ENCODE results near the gene SPACA6. TPM values are rescaled to one million over a fixed set of nuclear protein-coding genes. Genes with fewer than 3 reads are reported as not detected.
A peak's percentile ranks its signal among the peaks of the same experiment; 100 is the strongest.

Gene SPACA6
- total RNA-seq, 1 experiment from 2014 or later: 18.9 TPM

DNA sequence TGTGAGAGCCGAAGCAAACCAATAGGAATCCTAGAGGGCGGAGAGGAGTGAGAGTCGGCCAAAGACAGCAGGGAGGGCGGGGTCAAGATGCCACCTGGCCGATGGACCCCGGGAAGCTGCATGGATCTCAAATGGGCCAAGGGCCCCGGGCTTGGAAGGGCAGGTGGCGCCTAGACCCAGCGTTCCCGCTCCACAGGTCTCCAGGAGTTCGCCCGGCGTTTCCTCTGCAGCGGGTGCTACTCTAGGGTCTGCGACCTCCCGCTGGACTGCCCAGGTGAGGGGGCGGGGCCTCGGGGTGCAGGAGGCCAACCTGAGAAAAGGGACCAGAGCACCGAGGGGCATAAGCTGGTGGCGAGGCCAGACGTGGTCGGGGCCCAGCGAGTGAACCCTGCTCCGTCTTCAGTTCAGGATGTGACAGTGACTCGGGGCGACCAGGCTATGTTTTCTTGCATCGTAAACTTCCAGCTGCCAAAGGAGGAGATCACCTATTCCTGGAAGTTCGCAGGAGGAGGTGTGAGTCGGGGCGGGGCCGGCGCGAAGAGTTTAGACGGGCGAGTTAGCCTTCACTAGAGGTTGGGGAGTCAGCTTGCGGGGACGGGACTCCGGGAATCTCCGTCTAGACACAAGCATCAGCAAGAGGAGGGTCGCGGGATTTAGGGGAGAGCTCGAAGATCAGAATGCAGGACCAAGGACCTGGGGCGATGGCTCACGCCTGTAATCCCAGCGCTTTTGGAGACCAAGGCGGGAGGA, 9.9 kb downstream of the SPACA6 start:
- WGBS (ENCODE audit: extremely low coverage, insufficient read length, low lambda C conversion rate): no CpG with 5 or more reads among the region's 46 CpGs
- Histone ChIP-seq H4K20me1 (ENCODE audit: control insufficient read depth, insufficient read depth, insufficient read length) (no peaks in the 10 kb centered on the region), H3K79me1 (ENCODE audit: insufficient read depth, low read depth, low read length, poor library complexity, severe bottlenecking) (no peaks in the 10 kb centered on the region), H4K8ac (replicated peaks; ENCODE audit: insufficient read length, low read depth, low read length) (no peak overlapping the region), H3K27me3 (ENCODE audit: insufficient read depth, low read length) (no peaks in the 10 kb centered on the region), H4K5ac (ENCODE audit: insufficient read length, low read depth, low read length) (no peak overlapping the region), H2BK15ac (ENCODE audit: low read depth, low read length) (no peak overlapping the region), H3K4me2 (ENCODE audit: insufficient read depth, insufficient read length, low read length) (peak overlapping the region; percentile 88), H2BK120ac (ENCODE audit: low read depth, low read length, poor library complexity, severe bottlenecking) (no peak overlapping the region), H2BK5ac (ENCODE audit: insufficient read length, low read length) (no peak overlapping the region), H3K23me2 (ENCODE audit: insufficient read length, low read depth, low read length, poor library complexity, severe bottlenecking) (peaks cover 19% of the 10 kb centered on the region), H3K56ac (ENCODE audit: insufficient read length, low read depth, low read length) (no peak overlapping the region), H2BK20ac (ENCODE audit: low read depth, low read length, poor library complexity, severe bottlenecking) (no peak overlapping the region), H3K9me3 (ENCODE audit: control insufficient read depth, low read depth, low read length) (no peaks in the 10 kb centered on the region), H4K91ac (ENCODE audit: insufficient read length, low read depth, low read length) (no peak overlapping the region), H3K23ac (ENCODE audit: insufficient read length, low read depth, low read length) (no peak overlapping the region), H3K4ac (ENCODE audit: low read depth, low read length) (no peak overlapping the region), H2AFZ (ENCODE audit: low read length) (no peak overlapping the region), H2BK12ac (ENCODE audit: insufficient read length, low read depth, low read length) (no peak overlapping the region), H3K18ac (ENCODE audit: insufficient read length, low read depth, low read length) (no peak overlapping the region), H3K9ac (ENCODE audit: extremely low read depth, insufficient read length, low read length) (no peak overlapping the region), H3T11ph (ENCODE audit: low read length) (no peak overlapping the region), H2AK5ac (ENCODE audit: insufficient read length, low read length) (no peak overlapping the region), H3K14ac (ENCODE audit: insufficient read depth, low read length) (no peak overlapping the region; the same call in 1 of the 2 replicates), H3K79me2 (ENCODE audit: insufficient read depth, low read length) (no peaks in the 10 kb centered on the region), H3K27ac (ENCODE audit: insufficient read length, low read depth, low read length) (peak overlapping the region; percentile 66), H3K4me1 (ENCODE audit: insufficient read depth, low read length) (peaks cover 2% of the 10 kb centered on the region; the same call in 1 of the 2 replicates)
- DNase-seq: peak; percentile 91
- Mint-ChIP-seq H3K27me3 (ENCODE audit: low read depth) (no peaks in the 10 kb centered on the region), H3K36me3 (ENCODE audit: insufficient read depth in 1 of 3, low read depth in 3 of 3) (peaks cover 18 to 59% (median 27%) of the 10 kb centered on the region in 3 experiments), H3K4me1 (peaks cover 27 to 33% of the 10 kb centered on the region in 2 experiments), H3K27ac (peak overlapping the region; percentile 91 to 99 (median 97); a peak in 6 of 7 replicates), H3K9me3 (peaks cover 0 to 6% of the 10 kb centered on the region in 2 experiments; a peak in 2 of 5 replicates), H3K4me3 (peak overlapping the region; percentile 70 to 96)
- TF ChIP-seq, protein P1, sequence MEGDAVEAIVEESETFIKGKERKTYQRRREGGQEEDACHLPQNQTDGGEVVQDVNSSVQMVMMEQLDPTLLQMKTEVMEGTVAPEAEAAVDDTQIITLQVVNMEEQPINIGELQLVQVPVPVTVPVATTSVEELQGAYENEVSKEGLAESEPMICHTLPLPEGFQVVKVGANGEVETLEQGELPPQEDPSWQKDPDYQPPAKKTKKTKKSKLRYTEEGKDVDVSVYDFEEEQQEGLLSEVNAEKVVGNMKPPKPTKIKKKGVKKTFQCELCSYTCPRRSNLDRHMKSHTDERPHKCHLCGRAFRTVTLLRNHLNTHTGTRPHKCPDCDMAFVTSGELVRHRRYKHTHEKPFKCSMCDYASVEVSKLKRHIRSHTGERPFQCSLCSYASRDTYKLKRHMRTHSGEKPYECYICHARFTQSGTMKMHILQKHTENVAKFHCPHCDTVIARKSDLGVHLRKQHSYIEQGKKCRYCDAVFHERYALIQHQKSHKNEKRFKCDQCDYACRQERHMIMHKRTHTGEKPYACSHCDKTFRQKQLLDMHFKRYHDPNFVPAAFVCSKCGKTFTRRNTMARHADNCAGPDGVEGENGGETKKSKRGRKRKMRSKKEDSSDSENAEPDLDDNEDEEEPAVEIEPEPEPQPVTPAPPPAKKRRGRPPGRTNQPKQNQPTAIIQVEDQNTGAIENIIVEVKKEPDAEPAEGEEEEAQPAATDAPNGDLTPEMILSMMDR (conservative IDR thresholded peaks at IDR 0.05): no peak
